GM12801 (cell line): ENCODE results near the gene ITPRID1.

Source experiments
- TF ChIP-seq, protein P1 (sequence below): IDR thresholded peaks from one replicate; pipeline ENCODE4 v1.5.1; 2011; ENCODE audit warnings: control low read depth; ENCODE audit not compliant: insufficient read length; ENCODE audit errors: extremely low read depth

The ITPRID1 gene

GRCh38 chr7:31699050-31699449, 185.2 kb downstream of the ITPRID1 start:
- TF ChIP-seq, protein P1, sequence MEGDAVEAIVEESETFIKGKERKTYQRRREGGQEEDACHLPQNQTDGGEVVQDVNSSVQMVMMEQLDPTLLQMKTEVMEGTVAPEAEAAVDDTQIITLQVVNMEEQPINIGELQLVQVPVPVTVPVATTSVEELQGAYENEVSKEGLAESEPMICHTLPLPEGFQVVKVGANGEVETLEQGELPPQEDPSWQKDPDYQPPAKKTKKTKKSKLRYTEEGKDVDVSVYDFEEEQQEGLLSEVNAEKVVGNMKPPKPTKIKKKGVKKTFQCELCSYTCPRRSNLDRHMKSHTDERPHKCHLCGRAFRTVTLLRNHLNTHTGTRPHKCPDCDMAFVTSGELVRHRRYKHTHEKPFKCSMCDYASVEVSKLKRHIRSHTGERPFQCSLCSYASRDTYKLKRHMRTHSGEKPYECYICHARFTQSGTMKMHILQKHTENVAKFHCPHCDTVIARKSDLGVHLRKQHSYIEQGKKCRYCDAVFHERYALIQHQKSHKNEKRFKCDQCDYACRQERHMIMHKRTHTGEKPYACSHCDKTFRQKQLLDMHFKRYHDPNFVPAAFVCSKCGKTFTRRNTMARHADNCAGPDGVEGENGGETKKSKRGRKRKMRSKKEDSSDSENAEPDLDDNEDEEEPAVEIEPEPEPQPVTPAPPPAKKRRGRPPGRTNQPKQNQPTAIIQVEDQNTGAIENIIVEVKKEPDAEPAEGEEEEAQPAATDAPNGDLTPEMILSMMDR: no peak

GRCh38 chr7:31702354-31702753, 188.5 kb downstream of the ITPRID1 start:
- TF ChIP-seq, protein P1: no peak

DNA sequence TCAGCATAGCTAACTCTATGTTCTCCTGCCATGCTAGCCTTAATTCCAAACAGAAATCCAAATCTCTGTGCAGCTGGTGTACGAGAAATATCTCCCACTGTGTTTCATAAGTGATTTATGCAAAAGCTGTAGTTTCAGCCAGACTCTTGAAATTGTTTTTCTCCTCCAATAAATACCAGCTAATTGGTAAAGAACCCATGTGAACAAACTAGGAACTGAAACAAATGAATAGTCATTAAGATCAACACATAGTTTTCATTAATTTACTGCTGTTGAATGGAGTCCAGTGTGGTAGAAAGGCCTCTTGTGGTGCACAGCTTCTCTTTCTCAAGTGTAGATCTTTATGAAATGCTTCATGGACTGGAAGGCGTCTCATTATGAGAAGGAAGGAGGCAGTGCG, 191.5 kb downstream of the ITPRID1 start:
- TF ChIP-seq, protein P1: no peak

DNA sequence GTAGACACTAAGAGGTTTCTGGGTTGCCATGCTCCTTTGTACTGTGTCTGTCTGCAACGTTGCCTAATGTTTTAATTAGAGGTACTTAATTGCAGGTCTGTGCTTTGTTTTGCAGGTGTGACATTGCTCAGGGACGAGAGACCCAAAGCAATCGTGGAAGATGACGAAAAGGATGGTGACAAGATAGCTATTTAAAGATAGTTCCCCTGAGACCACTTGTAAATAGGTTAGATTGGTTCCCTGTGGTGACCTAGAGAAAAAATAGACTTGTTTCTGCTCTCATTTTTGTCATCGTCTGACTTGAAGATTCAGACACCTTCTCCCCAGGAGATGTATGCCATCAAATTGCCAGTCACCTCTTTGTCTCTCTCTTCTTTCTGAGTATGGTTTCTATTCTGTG, 193.2 kb downstream of the ITPRID1 start:
- TF ChIP-seq, protein P1: no peak
